Measurements from ENCODE around the gene MTTP. TPM values are rescaled to one million over a fixed set of nuclear protein-coding genes. Genes with fewer than 3 reads are reported as not detected.

MTTP gene
- total and polyA plus RNA-seq, 4 donors: 58.4 to 193 (median 83.9) TPM

GRCh38 chr4:99572527-99573240 lies 1.9 kb upstream of the MTTP start:
- no peak for DNase-seq (ENCODE audit: low spot score)
- Histone ChIP-seq H3K27ac (ENCODE audit: low read depth in 1 of 2, low read length in 2 of 2) (peak overlapping the region; percentile 77 to 91), H3K4me3 (ENCODE audit: low read depth in 1 of 3, low read length in 3 of 3) (no peak overlapping the region)

More at GRCh38 chr4:99572527-99573240, 1.9 kb upstream of the MTTP start:
- no peaks in the 10 kb centered on the region for H3K27me3 ChIP-seq (ENCODE audit: control insufficient read depth in 4 of 4, insufficient read depth in 4 of 4, low read length in 3 of 4)
- peak overlapping the region in 1 of 2 donors; percentile 88 for H3K9ac ChIP-seq (ENCODE audit: low read depth in 1 of 2, low read length in 2 of 2)
- no peak for TF ChIP-seq EGR1 (IDR thresholded peaks at IDR 0.05; ENCODE audit: low read depth in 2 of 2)
- peak; percentile 91 for TF ChIP-seq JUND (IDR thresholded peaks at IDR 0.05)
- TF ChIP-seq HNF4A (conservative IDR thresholded peaks at IDR 0.05): peak; percentile 96 to 99
- peak; percentile 58 for TF ChIP-seq TAF1 (conservative IDR thresholded peaks at IDR 0.05)
- TF ChIP-seq, protein P1, sequence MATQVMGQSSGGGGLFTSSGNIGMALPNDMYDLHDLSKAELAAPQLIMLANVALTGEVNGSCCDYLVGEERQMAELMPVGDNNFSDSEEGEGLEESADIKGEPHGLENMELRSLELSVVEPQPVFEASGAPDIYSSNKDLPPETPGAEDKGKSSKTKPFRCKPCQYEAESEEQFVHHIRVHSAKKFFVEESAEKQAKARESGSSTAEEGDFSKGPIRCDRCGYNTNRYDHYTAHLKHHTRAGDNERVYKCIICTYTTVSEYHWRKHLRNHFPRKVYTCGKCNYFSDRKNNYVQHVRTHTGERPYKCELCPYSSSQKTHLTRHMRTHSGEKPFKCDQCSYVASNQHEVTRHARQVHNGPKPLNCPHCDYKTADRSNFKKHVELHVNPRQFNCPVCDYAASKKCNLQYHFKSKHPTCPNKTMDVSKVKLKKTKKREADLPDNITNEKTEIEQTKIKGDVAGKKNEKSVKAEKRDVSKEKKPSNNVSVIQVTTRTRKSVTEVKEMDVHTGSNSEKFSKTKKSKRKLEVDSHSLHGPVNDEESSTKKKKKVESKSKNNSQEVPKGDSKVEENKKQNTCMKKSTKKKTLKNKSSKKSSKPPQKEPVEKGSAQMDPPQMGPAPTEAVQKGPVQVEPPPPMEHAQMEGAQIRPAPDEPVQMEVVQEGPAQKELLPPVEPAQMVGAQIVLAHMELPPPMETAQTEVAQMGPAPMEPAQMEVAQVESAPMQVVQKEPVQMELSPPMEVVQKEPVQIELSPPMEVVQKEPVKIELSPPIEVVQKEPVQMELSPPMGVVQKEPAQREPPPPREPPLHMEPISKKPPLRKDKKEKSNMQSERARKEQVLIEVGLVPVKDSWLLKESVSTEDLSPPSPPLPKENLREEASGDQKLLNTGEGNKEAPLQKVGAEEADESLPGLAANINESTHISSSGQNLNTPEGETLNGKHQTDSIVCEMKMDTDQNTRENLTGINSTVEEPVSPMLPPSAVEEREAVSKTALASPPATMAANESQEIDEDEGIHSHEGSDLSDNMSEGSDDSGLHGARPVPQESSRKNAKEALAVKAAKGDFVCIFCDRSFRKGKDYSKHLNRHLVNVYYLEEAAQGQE (IDR thresholded peaks at IDR 0.05): peak; percentile 83
- TF ChIP-seq, protein P2, sequence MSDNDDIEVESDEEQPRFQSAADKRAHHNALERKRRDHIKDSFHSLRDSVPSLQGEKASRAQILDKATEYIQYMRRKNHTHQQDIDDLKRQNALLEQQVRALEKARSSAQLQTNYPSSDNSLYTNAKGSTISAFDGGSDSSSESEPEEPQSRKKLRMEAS (IDR thresholded peaks at IDR 0.05): peak; percentile 45
- no peak for TF ChIP-seq RAD21 (IDR thresholded peaks at IDR 0.05)
- TF ChIP-seq FOXA1 (IDR thresholded peaks at IDR 0.05): no peak
- TF ChIP-seq RXRA (IDR thresholded peaks at IDR 0.05): peak; percentile 37 to 77
- peak; percentile 78 for TF ChIP-seq HNF4G (IDR thresholded peaks at IDR 0.05)
- peak; percentile 74 for TF ChIP-seq ATF3 (IDR thresholded peaks at IDR 0.05)
- peak in 1 of 2 donors; percentile 26 for TF ChIP-seq GABPA (IDR thresholded peaks at IDR 0.05 in 1 of 2, conservative IDR thresholded peaks at IDR 0.05 in 1 of 2)
- peak; percentile 48 for TF ChIP-seq ZBTB33 (IDR thresholded peaks at IDR 0.05)
- peak; percentile 12 for TF ChIP-seq NR2F2 (IDR thresholded peaks at IDR 0.05)
- TF ChIP-seq SP1 (IDR thresholded peaks at IDR 0.05): peak; percentile 84
- TF ChIP-seq, protein P3, sequence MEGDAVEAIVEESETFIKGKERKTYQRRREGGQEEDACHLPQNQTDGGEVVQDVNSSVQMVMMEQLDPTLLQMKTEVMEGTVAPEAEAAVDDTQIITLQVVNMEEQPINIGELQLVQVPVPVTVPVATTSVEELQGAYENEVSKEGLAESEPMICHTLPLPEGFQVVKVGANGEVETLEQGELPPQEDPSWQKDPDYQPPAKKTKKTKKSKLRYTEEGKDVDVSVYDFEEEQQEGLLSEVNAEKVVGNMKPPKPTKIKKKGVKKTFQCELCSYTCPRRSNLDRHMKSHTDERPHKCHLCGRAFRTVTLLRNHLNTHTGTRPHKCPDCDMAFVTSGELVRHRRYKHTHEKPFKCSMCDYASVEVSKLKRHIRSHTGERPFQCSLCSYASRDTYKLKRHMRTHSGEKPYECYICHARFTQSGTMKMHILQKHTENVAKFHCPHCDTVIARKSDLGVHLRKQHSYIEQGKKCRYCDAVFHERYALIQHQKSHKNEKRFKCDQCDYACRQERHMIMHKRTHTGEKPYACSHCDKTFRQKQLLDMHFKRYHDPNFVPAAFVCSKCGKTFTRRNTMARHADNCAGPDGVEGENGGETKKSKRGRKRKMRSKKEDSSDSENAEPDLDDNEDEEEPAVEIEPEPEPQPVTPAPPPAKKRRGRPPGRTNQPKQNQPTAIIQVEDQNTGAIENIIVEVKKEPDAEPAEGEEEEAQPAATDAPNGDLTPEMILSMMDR (IDR thresholded peaks at IDR 0.05; ENCODE audit: low read depth, low read length, missing input control): no peak
- peak; percentile 5 for TF ChIP-seq FOXA2 (IDR thresholded peaks at IDR 0.05)
- TF ChIP-seq YY1 (IDR thresholded peaks at IDR 0.05): peak; percentile 55
- peaks cover 2 to 31% (median 14%) of the 10 kb centered on the region in 4 donors for H3K4me1 ChIP-seq (ENCODE audit: control insufficient read depth in 4 of 4, insufficient read depth in 4 of 4, low read length in 3 of 4)
- H3K9me3 ChIP-seq (ENCODE audit: control insufficient read depth in 4 of 4, low read length in 3 of 4): no peaks in the 10 kb centered on the region
- WGBS: 27% methylated on average over 6 of the region's 6 CpGs
- H3K36me3 ChIP-seq (ENCODE audit: control insufficient read depth in 4 of 4, insufficient read depth in 3 of 4, low read depth in 1 of 4, low read length in 3 of 4): no peaks in the 10 kb centered on the region

Data from liver (tissue), 9 donors.